ENCODE data around the gene ZNF76.

ZNF76 gene

GRCh38 chr6:35287671-35288396 is 28.3 kb downstream of the ZNF76 start:
- Histone ChIP-seq H3K9me2 (replicated peaks; ENCODE audit: insufficient read depth, low read length) (no peaks in the 10 kb centered on the region), H3K27ac (ENCODE audit: low read depth, low read length) (no peak overlapping the region), H3K79me2 (ENCODE audit: insufficient read depth, low read length) (no peaks in the 10 kb centered on the region), H3K27me3 (ENCODE audit: low read length) (no peaks in the 10 kb centered on the region), H3K9ac (ENCODE audit: low read length) (no peak overlapping the region), H2AFZ (ENCODE audit: low read depth, low read length, severe bottlenecking) (no peak overlapping the region), H3F3A (ENCODE audit: insufficient read depth) (no peaks in the 10 kb centered on the region), H4K20me1 (ENCODE audit: low read depth, low read length) (no peaks in the 10 kb centered on the region), H3K36me3 (ENCODE audit: low read length) (peaks cover 5% of the 10 kb centered on the region; the same call in 1 of the 2 replicates), H3K9me3 (ENCODE audit: insufficient read depth, low read length) (no peaks in the 10 kb centered on the region), H3K4me2 (ENCODE audit: low read depth, low read length, poor library complexity, severe bottlenecking) (no peak overlapping the region), H3K4me3 (ENCODE audit: insufficient read depth, low read length, poor library complexity, severe bottlenecking) (no peak overlapping the region)
- TF ChIP-seq EZH2phosphoT487 (conservative IDR thresholded peaks at IDR 0.05; ENCODE audit: low read length) (no peak), CTCF (IDR thresholded peaks at IDR 0.05; ENCODE audit: insufficient read depth, low read length, poor library complexity, severe bottlenecking) (no peak)

GRCh38 chr6:35288834-35289233 is 29.3 kb downstream of the ZNF76 start:
- no peak overlapping the region for H3K4me2 ChIP-seq (ENCODE audit: low read depth, low read length, poor library complexity, severe bottlenecking)
- H2AFZ ChIP-seq (ENCODE audit: low read depth, low read length, severe bottlenecking), result no peak overlapping the region
- no peak overlapping the region for H3K27ac ChIP-seq (ENCODE audit: low read depth, low read length)
- H3F3A ChIP-seq (ENCODE audit: insufficient read depth), result no peaks in the 10 kb centered on the region
- H3K79me2 ChIP-seq (ENCODE audit: insufficient read depth, low read length), result no peaks in the 10 kb centered on the region
- TF ChIP-seq EZH2phosphoT487 (conservative IDR thresholded peaks at IDR 0.05; ENCODE audit: low read length), result no peak
- H3K9me2 ChIP-seq (replicated peaks; ENCODE audit: insufficient read depth, low read length), result no peaks in the 10 kb centered on the region
- H3K36me3 ChIP-seq (ENCODE audit: low read length), result peaks cover 5% of the 10 kb centered on the region; the same call in 1 of the 2 replicates
- H3K9me3 ChIP-seq (ENCODE audit: insufficient read depth, low read length), result no peaks in the 10 kb centered on the region
- H3K27me3 ChIP-seq (ENCODE audit: low read length), result no peaks in the 10 kb centered on the region
- H4K20me1 ChIP-seq (ENCODE audit: low read depth, low read length), result no peaks in the 10 kb centered on the region
- H3K4me3 ChIP-seq (ENCODE audit: insufficient read depth, low read length, poor library complexity, severe bottlenecking), result no peak overlapping the region
- no peak overlapping the region for H3K9ac ChIP-seq (ENCODE audit: low read length)

- H2AFZ ChIP-seq (ENCODE audit: low read depth, low read length, severe bottlenecking), result no peak overlapping the region
- H3K9me2 ChIP-seq (replicated peaks; ENCODE audit: insufficient read depth, low read length), result no peaks in the 10 kb centered on the region
- no peak overlapping the region for H3K9ac ChIP-seq (ENCODE audit: low read length)
- no peak for TF ChIP-seq CTCF (IDR thresholded peaks at IDR 0.05; ENCODE audit: insufficient read depth, low read length, poor library complexity, severe bottlenecking)
- TF ChIP-seq EZH2phosphoT487 (conservative IDR thresholded peaks at IDR 0.05; ENCODE audit: low read length), result no peak
- H3K4me2 ChIP-seq (ENCODE audit: low read depth, low read length, poor library complexity, severe bottlenecking), result no peak overlapping the region
- H3K27ac ChIP-seq (ENCODE audit: low read depth, low read length), result no peak overlapping the region
- H3F3A ChIP-seq (ENCODE audit: insufficient read depth), result no peaks in the 10 kb centered on the region
- no peaks in the 10 kb centered on the region for H3K36me3 ChIP-seq (ENCODE audit: low read length)
- H3K27me3 ChIP-seq (ENCODE audit: low read length), result no peaks in the 10 kb centered on the region
- H3K9me3 ChIP-seq (ENCODE audit: insufficient read depth, low read length), result no peaks in the 10 kb centered on the region
- no peaks in the 10 kb centered on the region for H4K20me1 ChIP-seq (ENCODE audit: low read depth, low read length)
- H3K79me2 ChIP-seq (ENCODE audit: insufficient read depth, low read length), result no peaks in the 10 kb centered on the region
- H3K4me3 ChIP-seq (ENCODE audit: insufficient read depth, low read length, poor library complexity, severe bottlenecking), result no peak overlapping the region
Measured at GRCh38 chr6:35291491-35291890, 32.0 kb downstream of the ZNF76 start.

- Histone ChIP-seq H3F3A (ENCODE audit: insufficient read depth) (peaks cover 4% of the 10 kb centered on the region; the same call in 1 of the 2 replicates), H3K4me3 (ENCODE audit: insufficient read depth, low read length, poor library complexity, severe bottlenecking) (no peak overlapping the region), H3K27me3 (ENCODE audit: low read length) (no peaks in the 10 kb centered on the region), H2AFZ (ENCODE audit: low read depth, low read length, severe bottlenecking) (no peak overlapping the region), H3K9me2 (replicated peaks; ENCODE audit: insufficient read depth, low read length) (no peaks in the 10 kb centered on the region), H3K79me2 (ENCODE audit: insufficient read depth, low read length) (no peaks in the 10 kb centered on the region), H3K9me3 (ENCODE audit: insufficient read depth, low read length) (no peaks in the 10 kb centered on the region), H3K9ac (ENCODE audit: low read length) (no peak overlapping the region), H3K36me3 (ENCODE audit: low read length) (no peaks in the 10 kb centered on the region), H3K27ac (ENCODE audit: low read depth, low read length) (no peak overlapping the region), H4K20me1 (ENCODE audit: low read depth, low read length) (no peaks in the 10 kb centered on the region), H3K4me2 (ENCODE audit: low read depth, low read length, poor library complexity, severe bottlenecking) (no peak overlapping the region)
- TF ChIP-seq CTCF (IDR thresholded peaks at IDR 0.05; ENCODE audit: insufficient read depth, low read length, poor library complexity, severe bottlenecking), result no peak
- no peak for TF ChIP-seq EZH2phosphoT487 (conservative IDR thresholded peaks at IDR 0.05; ENCODE audit: low read length)
Measured at GRCh38 chr6:35292494-35292893, 33.0 kb downstream of the ZNF76 start.
